Measurements from ENCODE around the gene TLX3. TPM values are rescaled to one million over a fixed set of nuclear protein-coding genes. Genes with fewer than 3 reads are reported as not detected.

TLX3 gene
- total RNA-seq, 1 donor from 2014 or later = not detected

- DNase-seq = peak; percentile 61
- no peaks in the 10 kb centered on the region for H3K36me3 ChIP-seq
- ATAC-seq = no peak
- no peak overlapping the region for H3K27ac ChIP-seq
- H3K9me3 ChIP-seq = no peaks in the 10 kb centered on the region
- peaks cover 99% of the 10 kb centered on the region for H3K27me3 ChIP-seq
- peaks cover 38% of the 10 kb centered on the region for H3K4me1 ChIP-seq
- no peak for TF ChIP-seq CTCF (IDR thresholded peaks at IDR 0.05)
- H3K4me3 ChIP-seq = peak overlapping the region; percentile 10
- intact Hi-C loops (cut with DNase I) = no loop called here
Observed at GRCh38 chr5:171311322-171312077, 2.5 kb downstream of the TLX3 start.

- intact Hi-C loops (cut with DNase I) = no loop called here
- peaks cover 39% of the 10 kb centered on the region for H3K4me1 ChIP-seq
Observed at GRCh38 chr5:171312129-171312974, 3.3 kb downstream of the TLX3 start.

GRCh38 chr5:171313481-171314206, 4.6 kb downstream of the TLX3 start:
- peaks cover 99% of the 10 kb centered on the region for H3K27me3 ChIP-seq
- peak; percentile 50 for DNase-seq

More at GRCh38 chr5:171312129-171312974, 3.3 kb downstream of the TLX3 start:
- Histone ChIP-seq H3K4me3 (peak overlapping the region; percentile 10), H3K27me3 (peaks cover 99% of the 10 kb centered on the region), H3K36me3 (no peaks in the 10 kb centered on the region), H3K9me3 (no peaks in the 10 kb centered on the region), H3K27ac (no peak overlapping the region)
- ATAC-seq = no peak
- peak; percentile 65 for DNase-seq
- no peak for TF ChIP-seq CTCF (IDR thresholded peaks at IDR 0.05)

GRCh38 chr5:171314728-171315385, 5.8 kb downstream of the TLX3 start:
- Histone ChIP-seq H3K4me3 (no peak overlapping the region), H3K9me3 (no peaks in the 10 kb centered on the region), H3K36me3 (no peaks in the 10 kb centered on the region), H3K27ac (no peak overlapping the region), H3K4me1 (peaks cover 39% of the 10 kb centered on the region), H3K27me3 (peaks cover 99% of the 10 kb centered on the region)
- intact Hi-C loops (cut with DNase I) = no loop called here
- ATAC-seq (no peak), DNase-seq (peak; percentile 65)
- no peak for TF ChIP-seq CTCF (IDR thresholded peaks at IDR 0.05)

More at GRCh38 chr5:171313481-171314206, 4.6 kb downstream of the TLX3 start:
- intact Hi-C loops (cut with DNase I) = no loop called here
- H3K9me3 ChIP-seq = no peaks in the 10 kb centered on the region
- ATAC-seq = no peak
- no peak overlapping the region for H3K27ac ChIP-seq
- no peak for TF ChIP-seq CTCF (IDR thresholded peaks at IDR 0.05)
- H3K4me1 ChIP-seq = peaks cover 39% of the 10 kb centered on the region
- no peak overlapping the region for H3K4me3 ChIP-seq
- no peaks in the 10 kb centered on the region for H3K36me3 ChIP-seq

GRCh38 chr5:171315386-171315891, 6.4 kb downstream of the TLX3 start:
- TF ChIP-seq CTCF (IDR thresholded peaks at IDR 0.05) = no peak

More at GRCh38 chr5:171315386-171315891, 6.4 kb downstream of the TLX3 start:
- no peak overlapping the region for H3K4me3 ChIP-seq
- peaks cover 99% of the 10 kb centered on the region for H3K27me3 ChIP-seq
- no peaks in the 10 kb centered on the region for H3K36me3 ChIP-seq
- intact Hi-C loops (cut with DNase I) = no loop called here
- ATAC-seq (no peak), DNase-seq (peak; percentile 59)
- H3K4me1 ChIP-seq = peaks cover 39% of the 10 kb centered on the region
- H3K9me3 ChIP-seq = no peaks in the 10 kb centered on the region
- no peak overlapping the region for H3K27ac ChIP-seq
